WTC11 (cell line): ENCODE measurements around the gene EXOSC7. TPM values are rescaled to one million over a fixed set of nuclear protein-coding genes. Genes with fewer than 3 reads are reported as not detected.
A peak's percentile ranks its signal among the peaks of the same experiment; 100 is the strongest.

Source experiments
- ATAC-seq: fragments of 200-7000 bp; cut with Tn5 transposase; 2 replicates; pipeline ENCODE4 v1.10.0; 2021; ENCODE audit warnings: mild to moderate bottlenecking, moderate library complexity
- CTCF ChIA-PET: fragments of 300-600 bp; sonication (Branson Sonifier 250); formaldehyde crosslinking; loops from one replicate; lab custom pipeline; 2021; ENCODE audit warnings: antibody characterized with exemption; lab: Charles Lee
- POLR2A ChIA-PET: fragments of 350-600 bp; sonication (Branson Sonifier 250); formaldehyde crosslinking; loops from one replicate; lab custom pipeline; 2021; ENCODE audit warnings: antibody characterized with exemption; lab: Charles Lee
- DNase-seq: peaks from one replicate; pipeline ENCODE4 v3.0.0; 2021; ENCODE audit warnings: low spot score
- H3K27ac Mint-ChIP-seq: 2 replicates; pipeline ENCODE4 v1.8.0; 2021; ENCODE audit warnings: mixed read lengths
- H3K27me3 Mint-ChIP-seq: 2 replicates; pipeline ENCODE4 v1.8.0; 2021; ENCODE audit warnings: low read depth, mild to moderate bottlenecking, moderate library complexity, mixed read lengths
- H3K36me3 Mint-ChIP-seq: 2 replicates; pipeline ENCODE4 v1.8.0; 2021; ENCODE audit warnings: mixed read lengths
- H3K4me1 Mint-ChIP-seq: 2 replicates; pipeline ENCODE4 v1.8.0; 2022; ENCODE audit warnings: mixed read lengths
- H3K4me3 Mint-ChIP-seq: 2 replicates; pipeline ENCODE4 v1.8.0; 2021; ENCODE audit warnings: mild to moderate bottlenecking, moderate library complexity, mixed read lengths
- H3K9me3 Mint-ChIP-seq: 2 replicates; pipeline ENCODE4 v1.8.0; 2021; ENCODE audit warnings: mixed read lengths
- CREM ChIP-seq: sonication (generic); formaldehyde crosslinking; IDR thresholded peaks from 2 replicates; pipeline ENCODE4 v1.8.1; 2022; ENCODE audit warnings: mild to moderate bottlenecking, missing genetic modification reagents, moderate library complexity
- GABPB1 ChIP-seq: sonication (generic); formaldehyde crosslinking; IDR thresholded peaks from 2 replicates; pipeline ENCODE4 v1.8.1; 2023; ENCODE audit warnings: mild to moderate bottlenecking, missing genetic modification reagents
- HMGA2 ChIP-seq: fragments of 250-450 bp; sonication (Bioruptor Pico); IDR thresholded peaks from 2 replicates; pipeline ENCODE4 v1.4.0; 2021; ENCODE audit warnings: mild to moderate bottlenecking, moderate library complexity
- JUN ChIP-seq: sonication (generic); formaldehyde crosslinking; IDR thresholded peaks from 2 replicates; pipeline ENCODE4 v1.8.0; 2023; ENCODE audit warnings: mild to moderate bottlenecking, missing genetic modification reagents
- KAT7 ChIP-seq: sonication (generic); formaldehyde crosslinking; IDR thresholded peaks from 2 replicates; pipeline ENCODE4 v1.8.1; 2023; ENCODE audit warnings: missing genetic modification reagents, mild to moderate bottlenecking, borderline replicate concordance
- NFATC4 ChIP-seq: fragments of 250-450 bp; sonication (Bioruptor Pico); IDR thresholded peaks from 2 replicates; pipeline ENCODE4 v1.9.0; 2021; ENCODE audit warnings: mild to moderate bottlenecking
- NFYB ChIP-seq: sonication (generic); formaldehyde crosslinking; conservative IDR thresholded peaks from 2 replicates; pipeline ENCODE4 v1.8.0; 2022; ENCODE audit warnings: low read depth, missing genetic modification reagents
- PRRX2 ChIP-seq: fragments of 250-450 bp; sonication (Bioruptor Pico); IDR thresholded peaks from 2 replicates; pipeline ENCODE4 v1.8.0; 2021; ENCODE audit warnings: mild to moderate bottlenecking
- RELA ChIP-seq: sonication (generic); formaldehyde crosslinking; IDR thresholded peaks from 2 replicates; pipeline ENCODE4 v1.8.1; 2022; ENCODE audit warnings: missing genetic modification reagents, mild to moderate bottlenecking, borderline replicate concordance
- SMAD3 ChIP-seq: sonication (generic); formaldehyde crosslinking; IDR thresholded peaks from 2 replicates; pipeline ENCODE4 v1.8.0; 2022; ENCODE audit warnings: missing genetic modification reagents, mild to moderate bottlenecking, borderline replicate concordance
- TEAD1 ChIP-seq: sonication (generic); formaldehyde crosslinking; IDR thresholded peaks from 2 replicates; pipeline ENCODE4 v1.8.0; 2022; ENCODE audit warnings: mild to moderate bottlenecking, missing genetic modification reagents
- TEAD4 ChIP-seq: sonication (generic); formaldehyde crosslinking; IDR thresholded peaks from 2 replicates; pipeline ENCODE4 v1.8.0; 2022; ENCODE audit warnings: mild to moderate bottlenecking, missing genetic modification reagents
- ZNF396 ChIP-seq: fragments of 250-450 bp; sonication (Bioruptor Pico); IDR thresholded peaks from 2 replicates; pipeline ENCODE4 v1.8.0; 2021; ENCODE audit warnings: mild to moderate bottlenecking, moderate library complexity, borderline replicate concordance
- ZNF416 ChIP-seq: fragments of 250-450 bp; sonication (Bioruptor Pico); IDR thresholded peaks from 2 replicates; pipeline ENCODE4 v1.9.0; 2021; ENCODE audit warnings: mild to moderate bottlenecking, inconsistent platforms
- total RNA-seq: library from RNA; stranded (reverse); gene quantifications from 3 replicates; pipeline ENCODE4 v1.2.3, GENCODE V29; 2021
- TF ChIP-seq, protein P1 (sequence below): fragments of 250-450 bp; sonication (Bioruptor Pico); IDR thresholded peaks from 2 replicates; pipeline ENCODE4 v1.9.0; 2021; ENCODE audit warnings: mild to moderate bottlenecking
- TF ChIP-seq, protein P2 (sequence below): sonication (generic); formaldehyde crosslinking; IDR thresholded peaks from 2 replicates; pipeline ENCODE4 v1.8.1; 2023; ENCODE audit warnings: mild to moderate bottlenecking, missing genetic modification reagents, moderate library complexity
- TF ChIP-seq, protein P3 (sequence below): sonication (generic); formaldehyde crosslinking; IDR thresholded peaks from 2 replicates; pipeline ENCODE4 v1.8.1; 2022; ENCODE audit warnings: low read depth, mild to moderate bottlenecking, moderate library complexity, missing genetic modification reagents, borderline replicate concordance
- TF ChIP-seq, protein P4 (sequence below): sonication (generic); formaldehyde crosslinking; IDR thresholded peaks from 2 replicates; pipeline ENCODE4 v1.8.0; 2022; ENCODE audit warnings: missing genetic modification reagents
- TF ChIP-seq, protein P5 (sequence below): fragments of 250-450 bp; sonication (Bioruptor Pico); IDR thresholded peaks from 2 replicates; pipeline ENCODE4 v1.9.0; 2021; ENCODE audit warnings: mild to moderate bottlenecking
- TF ChIP-seq, protein P6 (sequence below): fragments of 200-600 bp; IDR thresholded peaks from 2 replicates; pipeline ENCODE4 v1.8.0; 2022; ENCODE audit warnings: antibody characterized with exemption
- TF ChIP-seq, protein P7 (sequence below): sonication (generic); formaldehyde crosslinking; IDR thresholded peaks from 2 replicates; pipeline ENCODE4 v1.8.0; 2022; ENCODE audit warnings: mild to moderate bottlenecking, missing genetic modification reagents
- TF ChIP-seq, protein P8 (sequence below): sonication (generic); formaldehyde crosslinking; IDR thresholded peaks from 2 replicates; pipeline ENCODE4 v1.8.1; 2022; ENCODE audit warnings: low read depth, missing genetic modification reagents, borderline replicate concordance

Gene EXOSC7
- total RNA-seq, 1 experiment from 2014 or later, result 85.7 TPM

DNA sequence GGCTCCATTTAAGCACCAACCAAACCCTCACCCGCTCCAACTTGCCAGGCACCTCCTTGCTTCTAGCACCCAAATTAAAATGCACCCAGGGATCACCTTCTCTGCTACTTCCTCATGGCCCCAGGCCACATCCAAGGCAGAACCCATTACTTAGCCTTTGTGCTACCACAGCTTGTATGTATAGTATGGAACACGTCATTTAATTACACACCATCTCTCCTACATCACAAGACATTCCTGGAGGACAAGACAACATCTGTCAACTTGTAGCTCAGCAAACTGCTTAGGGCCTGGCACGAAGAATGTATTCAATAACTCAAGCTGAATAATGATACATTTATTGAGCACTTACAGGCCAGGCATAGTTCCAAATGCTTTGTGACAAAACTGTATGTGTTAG, 23.4 kb upstream of the EXOSC7 start:
- 0 out of 2 replicates have a peak overlapping the region, but pooled peaks have one; percentile 3 for H3K27ac Mint-ChIP-seq

DNA sequence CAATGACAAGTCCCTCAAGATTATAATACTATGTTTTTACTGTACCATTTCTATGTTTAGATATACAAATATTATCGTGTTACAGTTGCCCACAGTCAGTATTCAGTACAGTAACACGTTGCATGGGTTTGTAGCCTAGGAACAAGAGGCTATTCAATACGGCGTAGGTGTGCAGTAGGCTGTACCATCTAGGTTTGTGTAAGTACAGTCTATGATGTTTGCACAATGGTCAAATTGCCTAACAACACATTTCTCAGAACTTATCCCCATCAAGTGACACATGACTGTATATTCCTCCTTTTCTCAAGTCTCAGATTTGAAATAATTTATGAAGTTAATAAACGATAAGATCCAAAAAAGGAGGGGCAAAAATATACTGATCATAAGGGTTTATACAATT, 21.7 kb upstream of the EXOSC7 start:
- ATAC-seq (no peak), DNase-seq (no peak)
- no peak overlapping the region for H3K27ac Mint-ChIP-seq
- ChIA-PET POLR2A (no interaction called here), CTCF (no interaction called here)
- no peak overlapping the region for H3K4me3 Mint-ChIP-seq
- H3K36me3 Mint-ChIP-seq, result peaks cover 3% of the 10 kb centered on the region; the same call in 1 of the 2 replicates
- no peaks in the 10 kb centered on the region for H3K27me3 Mint-ChIP-seq
- peaks cover 21% of the 10 kb centered on the region for H3K4me1 Mint-ChIP-seq
- H3K9me3 Mint-ChIP-seq, result no peaks in the 10 kb centered on the region
- TF ChIP-seq, protein P1, sequence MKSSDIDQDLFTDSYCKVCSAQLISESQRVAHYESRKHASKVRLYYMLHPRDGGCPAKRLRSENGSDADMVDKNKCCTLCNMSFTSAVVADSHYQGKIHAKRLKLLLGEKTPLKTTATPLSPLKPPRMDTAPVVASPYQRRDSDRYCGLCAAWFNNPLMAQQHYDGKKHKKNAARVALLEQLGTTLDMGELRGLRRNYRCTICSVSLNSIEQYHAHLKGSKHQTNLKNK (CRISPR knock-in tag), result no peak
- TF ChIP-seq, protein P2, sequence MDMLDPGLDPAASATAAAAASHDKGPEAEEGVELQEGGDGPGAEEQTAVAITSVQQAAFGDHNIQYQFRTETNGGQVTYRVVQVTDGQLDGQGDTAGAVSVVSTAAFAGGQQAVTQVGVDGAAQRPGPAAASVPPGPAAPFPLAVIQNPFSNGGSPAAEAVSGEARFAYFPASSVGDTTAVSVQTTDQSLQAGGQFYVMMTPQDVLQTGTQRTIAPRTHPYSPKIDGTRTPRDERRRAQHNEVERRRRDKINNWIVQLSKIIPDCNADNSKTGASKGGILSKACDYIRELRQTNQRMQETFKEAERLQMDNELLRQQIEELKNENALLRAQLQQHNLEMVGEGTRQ (CRISPR knock-in tag), result no peak
- TF ChIP-seq CREM, result no peak
- TF ChIP-seq ZNF416, result no peak
- TF ChIP-seq ZNF396 (CRISPR knock-in tag), result no peak
- no peak for TF ChIP-seq TEAD4 (CRISPR knock-in tag)
- TF ChIP-seq, protein P3, sequence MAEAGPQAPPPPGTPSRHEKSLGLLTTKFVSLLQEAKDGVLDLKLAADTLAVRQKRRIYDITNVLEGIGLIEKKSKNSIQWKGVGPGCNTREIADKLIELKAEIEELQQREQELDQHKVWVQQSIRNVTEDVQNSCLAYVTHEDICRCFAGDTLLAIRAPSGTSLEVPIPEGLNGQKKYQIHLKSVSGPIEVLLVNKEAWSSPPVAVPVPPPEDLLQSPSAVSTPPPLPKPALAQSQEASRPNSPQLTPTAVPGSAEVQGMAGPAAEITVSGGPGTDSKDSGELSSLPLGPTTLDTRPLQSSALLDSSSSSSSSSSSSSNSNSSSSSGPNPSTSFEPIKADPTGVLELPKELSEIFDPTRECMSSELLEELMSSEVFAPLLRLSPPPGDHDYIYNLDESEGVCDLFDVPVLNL (CRISPR knock-in tag), result no peak
- no peak for TF ChIP-seq SMAD3
- TF ChIP-seq PRRX2 (CRISPR knock-in tag), result no peak
- TF ChIP-seq TEAD1 (CRISPR knock-in tag), result no peak
- no peak for TF ChIP-seq KAT7 (CRISPR knock-in tag)
- TF ChIP-seq HMGA2 (CRISPR knock-in tag), result no peak
- TF ChIP-seq GABPB1 (CRISPR knock-in tag), result no peak
- no peak for TF ChIP-seq NFATC4 (CRISPR knock-in tag)
- TF ChIP-seq, protein P4, sequence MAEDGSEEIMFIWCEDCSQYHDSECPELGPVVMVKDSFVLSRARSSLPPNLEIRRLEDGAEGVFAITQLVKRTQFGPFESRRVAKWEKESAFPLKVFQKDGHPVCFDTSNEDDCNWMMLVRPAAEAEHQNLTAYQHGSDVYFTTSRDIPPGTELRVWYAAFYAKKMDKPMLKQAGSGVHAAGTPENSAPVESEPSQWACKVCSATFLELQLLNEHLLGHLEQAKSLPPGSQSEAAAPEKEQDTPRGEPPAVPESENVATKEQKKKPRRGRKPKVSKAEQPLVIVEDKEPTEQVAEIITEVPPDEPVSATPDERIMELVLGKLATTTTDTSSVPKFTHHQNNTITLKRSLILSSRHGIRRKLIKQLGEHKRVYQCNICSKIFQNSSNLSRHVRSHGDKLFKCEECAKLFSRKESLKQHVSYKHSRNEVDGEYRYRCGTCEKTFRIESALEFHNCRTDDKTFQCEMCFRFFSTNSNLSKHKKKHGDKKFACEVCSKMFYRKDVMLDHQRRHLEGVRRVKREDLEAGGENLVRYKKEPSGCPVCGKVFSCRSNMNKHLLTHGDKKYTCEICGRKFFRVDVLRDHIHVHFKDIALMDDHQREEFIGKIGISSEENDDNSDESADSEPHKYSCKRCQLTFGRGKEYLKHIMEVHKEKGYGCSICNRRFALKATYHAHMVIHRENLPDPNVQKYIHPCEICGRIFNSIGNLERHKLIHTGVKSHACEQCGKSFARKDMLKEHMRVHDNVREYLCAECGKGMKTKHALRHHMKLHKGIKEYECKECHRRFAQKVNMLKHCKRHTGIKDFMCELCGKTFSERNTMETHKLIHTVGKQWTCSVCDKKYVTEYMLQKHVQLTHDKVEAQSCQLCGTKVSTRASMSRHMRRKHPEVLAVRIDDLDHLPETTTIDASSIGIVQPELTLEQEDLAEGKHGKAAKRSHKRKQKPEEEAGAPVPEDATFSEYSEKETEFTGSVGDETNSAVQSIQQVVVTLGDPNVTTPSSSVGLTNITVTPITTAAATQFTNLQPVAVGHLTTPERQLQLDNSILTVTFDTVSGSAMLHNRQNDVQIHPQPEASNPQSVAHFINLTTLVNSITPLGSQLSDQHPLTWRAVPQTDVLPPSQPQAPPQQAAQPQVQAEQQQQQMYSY (CRISPR knock-in tag), result no peak

More for the DNA sequence above, 23.4 kb upstream of the EXOSC7 start:
- Mint-ChIP-seq H3K27me3 (no peaks in the 10 kb centered on the region), H3K36me3 (no peaks in the 10 kb centered on the region), H3K9me3 (no peaks in the 10 kb centered on the region), H3K4me1 (peaks cover 21% of the 10 kb centered on the region)
- DNase-seq (no peak), ATAC-seq (no peak)
- POLR2A ChIA-PET, result no interaction called here
- CTCF ChIA-PET, result no interaction called here
- TF ChIP-seq, protein P5, sequence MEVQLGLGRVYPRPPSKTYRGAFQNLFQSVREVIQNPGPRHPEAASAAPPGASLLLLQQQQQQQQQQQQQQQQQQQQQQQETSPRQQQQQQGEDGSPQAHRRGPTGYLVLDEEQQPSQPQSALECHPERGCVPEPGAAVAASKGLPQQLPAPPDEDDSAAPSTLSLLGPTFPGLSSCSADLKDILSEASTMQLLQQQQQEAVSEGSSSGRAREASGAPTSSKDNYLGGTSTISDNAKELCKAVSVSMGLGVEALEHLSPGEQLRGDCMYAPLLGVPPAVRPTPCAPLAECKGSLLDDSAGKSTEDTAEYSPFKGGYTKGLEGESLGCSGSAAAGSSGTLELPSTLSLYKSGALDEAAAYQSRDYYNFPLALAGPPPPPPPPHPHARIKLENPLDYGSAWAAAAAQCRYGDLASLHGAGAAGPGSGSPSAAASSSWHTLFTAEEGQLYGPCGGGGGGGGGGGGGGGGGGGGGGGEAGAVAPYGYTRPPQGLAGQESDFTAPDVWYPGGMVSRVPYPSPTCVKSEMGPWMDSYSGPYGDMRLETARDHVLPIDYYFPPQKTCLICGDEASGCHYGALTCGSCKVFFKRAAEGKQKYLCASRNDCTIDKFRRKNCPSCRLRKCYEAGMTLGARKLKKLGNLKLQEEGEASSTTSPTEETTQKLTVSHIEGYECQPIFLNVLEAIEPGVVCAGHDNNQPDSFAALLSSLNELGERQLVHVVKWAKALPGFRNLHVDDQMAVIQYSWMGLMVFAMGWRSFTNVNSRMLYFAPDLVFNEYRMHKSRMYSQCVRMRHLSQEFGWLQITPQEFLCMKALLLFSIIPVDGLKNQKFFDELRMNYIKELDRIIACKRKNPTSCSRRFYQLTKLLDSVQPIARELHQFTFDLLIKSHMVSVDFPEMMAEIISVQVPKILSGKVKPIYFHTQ (CRISPR knock-in tag), result no peak
- TF ChIP-seq, protein P6, sequence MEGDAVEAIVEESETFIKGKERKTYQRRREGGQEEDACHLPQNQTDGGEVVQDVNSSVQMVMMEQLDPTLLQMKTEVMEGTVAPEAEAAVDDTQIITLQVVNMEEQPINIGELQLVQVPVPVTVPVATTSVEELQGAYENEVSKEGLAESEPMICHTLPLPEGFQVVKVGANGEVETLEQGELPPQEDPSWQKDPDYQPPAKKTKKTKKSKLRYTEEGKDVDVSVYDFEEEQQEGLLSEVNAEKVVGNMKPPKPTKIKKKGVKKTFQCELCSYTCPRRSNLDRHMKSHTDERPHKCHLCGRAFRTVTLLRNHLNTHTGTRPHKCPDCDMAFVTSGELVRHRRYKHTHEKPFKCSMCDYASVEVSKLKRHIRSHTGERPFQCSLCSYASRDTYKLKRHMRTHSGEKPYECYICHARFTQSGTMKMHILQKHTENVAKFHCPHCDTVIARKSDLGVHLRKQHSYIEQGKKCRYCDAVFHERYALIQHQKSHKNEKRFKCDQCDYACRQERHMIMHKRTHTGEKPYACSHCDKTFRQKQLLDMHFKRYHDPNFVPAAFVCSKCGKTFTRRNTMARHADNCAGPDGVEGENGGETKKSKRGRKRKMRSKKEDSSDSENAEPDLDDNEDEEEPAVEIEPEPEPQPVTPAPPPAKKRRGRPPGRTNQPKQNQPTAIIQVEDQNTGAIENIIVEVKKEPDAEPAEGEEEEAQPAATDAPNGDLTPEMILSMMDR, result no peak
- TF ChIP-seq, protein P7, sequence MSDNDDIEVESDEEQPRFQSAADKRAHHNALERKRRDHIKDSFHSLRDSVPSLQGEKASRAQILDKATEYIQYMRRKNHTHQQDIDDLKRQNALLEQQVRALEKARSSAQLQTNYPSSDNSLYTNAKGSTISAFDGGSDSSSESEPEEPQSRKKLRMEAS (CRISPR knock-in tag), result no peak
- TF ChIP-seq NFYB (CRISPR knock-in tag) (no peak), RELA (no peak), JUN (CRISPR knock-in tag) (no peak)
- TF ChIP-seq, protein P8, sequence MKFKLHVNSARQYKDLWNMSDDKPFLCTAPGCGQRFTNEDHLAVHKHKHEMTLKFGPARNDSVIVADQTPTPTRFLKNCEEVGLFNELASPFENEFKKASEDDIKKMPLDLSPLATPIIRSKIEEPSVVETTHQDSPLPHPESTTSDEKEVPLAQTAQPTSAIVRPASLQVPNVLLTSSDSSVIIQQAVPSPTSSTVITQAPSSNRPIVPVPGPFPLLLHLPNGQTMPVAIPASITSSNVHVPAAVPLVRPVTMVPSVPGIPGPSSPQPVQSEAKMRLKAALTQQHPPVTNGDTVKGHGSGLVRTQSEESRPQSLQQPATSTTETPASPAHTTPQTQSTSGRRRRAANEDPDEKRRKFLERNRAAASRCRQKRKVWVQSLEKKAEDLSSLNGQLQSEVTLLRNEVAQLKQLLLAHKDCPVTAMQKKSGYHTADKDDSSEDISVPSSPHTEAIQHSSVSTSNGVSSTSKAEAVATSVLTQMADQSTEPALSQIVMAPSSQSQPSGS, result no peak
- TF ChIP-seq, all 79 proteins: peak for 0
- no peak overlapping the region for H3K4me3 Mint-ChIP-seq
